Measurements from ENCODE around the gene PTGS2.
"Not testable (repeated sequence)": the region's sequence is repeated elsewhere in the genome, so short reads cannot be mapped to it uniquely, and the experiment has no call there.

The PTGS2 gene

GRCh38 chr1:186670297-186671135 is 9.7 kb downstream of the PTGS2 start:
- no peak for DNase-seq (ENCODE audit: low read depth)

- DNase-seq (ENCODE audit: low read depth), result not testable (repeated sequence)
These were observed 10.4 kb downstream of the PTGS2 start for GRCh38 chr1:186669784-186670183.

- not testable (repeated sequence) for DNase-seq (ENCODE audit: low read depth)
These were observed 16.0 kb downstream of the PTGS2 start for GRCh38 chr1:186664217-186664616.

GRCh38 chr1:186662752-186663151 is 17.5 kb downstream of the PTGS2 start:
- DNase-seq (ENCODE audit: low read depth), result no peak

GRCh38 chr1:186659890-186660341 is 20.3 kb downstream of the PTGS2 start:
- no peak for DNase-seq (ENCODE audit: low read depth)

GRCh38 chr1:186658999-186659398 is 21.2 kb downstream of the PTGS2 start:
- DNase-seq (ENCODE audit: low read depth), result no peak

GRCh38 chr1:186657481-186657880 is 22.7 kb downstream of the PTGS2 start:
- DNase-seq (ENCODE audit: low read depth), result no peak

GRCh38 chr1:186655876-186656275 is 24.3 kb downstream of the PTGS2 start:
- DNase-seq (ENCODE audit: low read depth), result no peak

GRCh38 chr1:186654741-186655140 is 25.5 kb downstream of the PTGS2 start:
- no peak for DNase-seq (ENCODE audit: low read depth)

GRCh38 chr1:186653312-186653711 is 26.9 kb downstream of the PTGS2 start:
- DNase-seq (ENCODE audit: low read depth), result no peak

- DNase-seq (ENCODE audit: low read depth), result no peak
These were observed 31.6 kb downstream of the PTGS2 start for GRCh38 chr1:186648613-186649012.

GRCh38 chr1:186647985-186648384 is 32.2 kb downstream of the PTGS2 start:
- not testable (repeated sequence) for DNase-seq (ENCODE audit: low read depth)

- DNase-seq (ENCODE audit: low read depth), result no peak
These were observed 36.6 kb downstream of the PTGS2 start for GRCh38 chr1:186643614-186644013.

- not testable (repeated sequence) for DNase-seq (ENCODE audit: low read depth)
These were observed 42.7 kb downstream of the PTGS2 start for GRCh38 chr1:186637567-186637966.

- DNase-seq (ENCODE audit: low read depth), result no peak
These were observed 43.4 kb downstream of the PTGS2 start for GRCh38 chr1:186636786-186637185.

GRCh38 chr1:186634511-186634910 is 45.7 kb downstream of the PTGS2 start:
- no peak for DNase-seq (ENCODE audit: low read depth)

GRCh38 chr1:186633116-186633515 is 47.1 kb downstream of the PTGS2 start:
- no peak for DNase-seq (ENCODE audit: low read depth)

- no peak for DNase-seq (ENCODE audit: low read depth)
These were observed 50.9 kb downstream of the PTGS2 start for GRCh38 chr1:186629341-186629740.

- DNase-seq (ENCODE audit: low read depth), result no peak
These were observed 51.3 kb downstream of the PTGS2 start for GRCh38 chr1:186628910-186629309.

GRCh38 chr1:186627019-186627418 is 53.2 kb downstream of the PTGS2 start:
- no peak for DNase-seq (ENCODE audit: low read depth)

GRCh38 chr1:186626356-186626932 is 53.8 kb downstream of the PTGS2 start:
- DNase-seq (ENCODE audit: low read depth), result no peak

GRCh38 chr1:186623551-186623950 is 56.7 kb downstream of the PTGS2 start:
- DNase-seq (ENCODE audit: low read depth), result no peak

Data from activated gamma-delta T cell treated with anti-CD3 and anti-CD28 coated beads, Interleukin-2, amount 50 U/mL, for 16 hours (primary cell).